MG63 (cell line): ENCODE measurements around the gene ATP13A3. TPM values are rescaled to one million over a fixed set of nuclear protein-coding genes. Genes with fewer than 3 reads are reported as not detected.

Source experiments
- DNase-seq: peaks from one replicate; pipeline ENCODE4 v3.0.0-alpha.2; 2020
- H3K27me3 ChIP-seq: fragments of 250-450 bp; sonication (Bioruptor Pico); 2 replicates; pipeline ENCODE4 v1.5.1; 2020; ENCODE audit warnings: mild to moderate bottlenecking, moderate library complexity
- H3K36me3 ChIP-seq: fragments of 250-450 bp; sonication (Bioruptor Pico); 2 replicates; pipeline ENCODE4 v1.5.1; 2020; ENCODE audit warnings: mild to moderate bottlenecking, moderate library complexity
- H3K4me3 ChIP-seq: fragments of 250-450 bp; sonication (Bioruptor Pico); 2 replicates; pipeline ENCODE4 v1.5.1; 2020; ENCODE audit warnings: mild to moderate bottlenecking, moderate library complexity
- H3K9me3 ChIP-seq: fragments of 250-450 bp; sonication (Bioruptor Pico); 2 replicates; pipeline ENCODE4 v1.5.1; 2020; ENCODE audit warnings: mild to moderate bottlenecking, moderate library complexity
- total RNA-seq: library from RNA; depleted of rRNA; stranded (reverse); fragments of >200 nt; shearing (Covaris generic); gene quantifications from 2 replicates; pipeline ENCODE4 v1.2.3, GENCODE V29; 2014; ENCODE audit warnings: low replicate concordance

The ATP13A3 gene
- total RNA-seq, 1 experiment from 2014 or later, result 76.9 TPM

DNA sequence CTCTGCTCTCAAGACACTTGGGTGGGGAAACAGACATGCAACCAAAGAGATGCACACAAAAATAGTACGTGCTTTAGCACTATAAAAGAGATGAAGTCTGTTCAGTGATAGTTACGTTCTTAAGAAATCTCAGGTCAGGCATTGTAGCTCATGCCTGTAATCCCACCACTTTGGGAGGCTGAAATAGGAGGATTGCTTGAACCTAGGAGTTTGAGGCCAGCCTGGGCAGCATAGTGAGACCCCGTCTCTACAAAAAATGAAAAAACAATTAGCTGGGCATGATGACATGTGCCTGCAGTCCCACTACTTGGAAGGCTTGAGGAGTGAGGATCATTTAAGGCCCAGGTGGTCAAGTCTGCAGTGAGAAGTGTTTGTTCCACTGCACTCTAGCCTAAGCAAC, 52.3 kb downstream of the ATP13A3 start:
- peaks cover 93% of the 10 kb centered on the region for H3K36me3 ChIP-seq

DNA sequence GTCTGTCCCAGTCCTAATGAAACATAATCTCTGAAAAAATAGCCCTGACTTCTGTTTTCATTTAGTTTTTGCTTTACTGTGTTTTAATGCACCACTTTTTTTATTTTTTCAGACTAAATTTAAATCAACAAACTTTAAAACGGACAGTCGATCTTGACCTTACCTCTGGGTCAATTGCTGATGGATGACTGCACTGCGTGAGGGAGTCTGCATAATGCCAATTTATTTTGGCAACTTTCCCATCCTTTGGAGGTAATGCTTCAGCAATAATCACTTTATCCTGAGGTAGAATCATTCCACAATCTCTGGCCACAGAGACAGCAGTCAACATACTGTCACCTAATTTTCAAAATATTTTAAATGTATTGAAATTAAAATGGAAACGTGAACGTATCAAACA, 55.2 kb downstream of the ATP13A3 start:
- Histone ChIP-seq H3K27me3 (no peaks in the 10 kb centered on the region), H3K36me3 (peaks cover 89% of the 10 kb centered on the region), H3K9me3 (no peaks in the 10 kb centered on the region), H3K4me3 (no peak overlapping the region)
- DNase-seq, result no peak

More for the DNA sequence above, 52.3 kb downstream of the ATP13A3 start:
- Histone ChIP-seq H3K27me3 (no peaks in the 10 kb centered on the region), H3K9me3 (no peaks in the 10 kb centered on the region), H3K4me3 (no peak overlapping the region)
- DNase-seq, result no peak

DNA sequence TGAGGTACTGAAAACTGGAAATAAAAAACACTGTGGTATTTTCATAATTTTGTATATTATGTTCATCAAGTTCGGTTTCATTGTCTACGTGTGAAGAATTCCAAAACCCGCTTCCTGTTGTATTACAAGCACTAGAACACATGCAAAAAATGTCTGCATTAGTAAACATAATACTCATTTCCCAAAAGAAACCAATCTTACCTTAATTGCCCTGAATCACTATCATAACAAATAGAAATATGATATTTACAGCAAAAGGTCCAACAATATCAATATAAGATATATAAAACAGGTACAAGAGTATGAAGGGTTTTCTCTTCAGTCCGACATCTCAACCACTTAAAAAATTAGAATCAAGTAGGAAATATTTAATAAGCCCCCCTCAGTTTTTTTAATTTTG, 61.4 kb downstream of the ATP13A3 start:
- H3K36me3 ChIP-seq, result peaks cover 74% of the 10 kb centered on the region
- no peaks in the 10 kb centered on the region for H3K27me3 ChIP-seq
- no peak for DNase-seq
- H3K4me3 ChIP-seq, result no peak overlapping the region
- no peaks in the 10 kb centered on the region for H3K9me3 ChIP-seq

DNA sequence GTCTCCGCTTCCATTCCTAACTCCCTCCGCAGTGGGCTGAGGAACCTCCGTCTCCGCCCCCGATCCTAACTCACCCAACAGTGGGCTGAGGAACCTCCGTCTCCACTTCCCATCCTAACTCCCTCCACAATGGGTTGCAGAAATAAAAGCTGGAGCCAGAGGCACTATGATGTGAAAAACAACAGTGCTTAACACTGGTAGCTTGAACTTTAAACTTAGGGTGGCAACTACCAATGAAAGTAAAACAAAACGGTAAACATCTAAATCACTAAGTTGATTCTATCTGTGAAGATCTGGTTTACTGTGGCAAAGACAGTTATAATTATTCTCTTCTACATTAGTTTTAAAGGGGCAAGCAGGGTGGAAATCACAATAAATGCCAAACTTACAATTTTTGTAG, 61.8 kb downstream of the ATP13A3 start:
- no peak for DNase-seq
- Histone ChIP-seq H3K9me3 (no peaks in the 10 kb centered on the region), H3K4me3 (no peak overlapping the region), H3K36me3 (peaks cover 74% of the 10 kb centered on the region), H3K27me3 (no peaks in the 10 kb centered on the region)

DNA sequence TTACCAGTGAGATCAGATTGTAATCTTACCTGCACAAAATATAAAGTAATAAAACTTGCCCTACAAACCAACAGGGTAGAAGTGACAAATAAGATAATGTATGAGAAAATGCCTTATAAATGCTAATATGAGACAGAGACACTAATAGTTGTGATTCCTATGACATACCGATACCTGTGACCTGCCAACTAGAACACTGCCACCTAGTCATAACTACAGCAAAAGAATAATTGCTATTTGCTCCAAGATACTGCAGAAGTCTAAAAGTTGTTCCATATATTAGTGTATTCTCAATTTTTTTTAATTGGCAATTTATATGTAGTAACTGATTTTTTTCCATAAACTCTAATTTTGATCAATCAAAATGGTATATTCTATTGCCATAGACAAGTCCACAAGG, 62.4 kb downstream of the ATP13A3 start:
- no peak for DNase-seq
- Histone ChIP-seq H3K4me3 (no peak overlapping the region), H3K9me3 (no peaks in the 10 kb centered on the region), H3K36me3 (peaks cover 74% of the 10 kb centered on the region), H3K27me3 (no peaks in the 10 kb centered on the region)

DNA sequence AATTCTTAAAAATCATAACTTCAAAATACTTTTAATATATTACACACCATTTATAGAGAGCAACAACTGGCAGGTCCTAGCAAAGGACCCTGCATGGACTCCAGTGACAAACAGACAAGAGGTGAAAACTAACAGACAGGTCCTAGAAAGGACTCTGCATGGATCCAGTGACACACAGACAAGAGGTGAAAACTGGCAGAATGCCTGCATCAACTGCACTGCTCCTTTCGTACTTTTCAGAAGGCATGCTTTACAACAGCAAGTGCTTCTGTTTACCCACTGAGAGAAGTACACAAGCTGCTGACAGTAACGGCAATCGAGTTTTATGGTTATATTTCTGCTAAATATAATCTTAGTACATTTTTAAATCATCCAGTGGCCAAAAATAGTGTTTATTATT, 63.5 kb downstream of the ATP13A3 start:
- Histone ChIP-seq H3K36me3 (peaks cover 74% of the 10 kb centered on the region), H3K4me3 (no peak overlapping the region), H3K9me3 (no peaks in the 10 kb centered on the region), H3K27me3 (no peaks in the 10 kb centered on the region)
- no peak for DNase-seq

DNA sequence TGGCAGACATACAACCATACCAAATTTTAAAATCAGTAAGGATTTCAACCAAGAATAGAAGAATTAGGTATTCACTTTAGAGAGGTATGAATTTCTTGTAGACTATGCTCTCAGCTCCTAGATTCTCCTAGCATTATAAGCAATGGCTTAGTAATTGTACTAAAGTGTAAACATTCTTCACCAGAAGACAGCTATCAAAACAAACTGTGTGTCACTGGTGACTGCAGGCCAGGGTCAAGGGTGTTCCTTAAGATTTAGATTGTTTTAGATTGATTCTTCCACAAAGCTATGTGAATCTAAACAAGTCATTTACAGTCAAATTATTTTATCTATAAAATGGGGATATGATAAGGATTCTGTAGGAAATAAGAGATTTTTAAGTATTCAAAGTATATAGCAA, 64.6 kb downstream of the ATP13A3 start:
- Histone ChIP-seq H3K4me3 (no peak overlapping the region), H3K9me3 (no peaks in the 10 kb centered on the region), H3K36me3 (peaks cover 75% of the 10 kb centered on the region), H3K27me3 (no peaks in the 10 kb centered on the region)
- peak; percentile 57 for DNase-seq

DNA sequence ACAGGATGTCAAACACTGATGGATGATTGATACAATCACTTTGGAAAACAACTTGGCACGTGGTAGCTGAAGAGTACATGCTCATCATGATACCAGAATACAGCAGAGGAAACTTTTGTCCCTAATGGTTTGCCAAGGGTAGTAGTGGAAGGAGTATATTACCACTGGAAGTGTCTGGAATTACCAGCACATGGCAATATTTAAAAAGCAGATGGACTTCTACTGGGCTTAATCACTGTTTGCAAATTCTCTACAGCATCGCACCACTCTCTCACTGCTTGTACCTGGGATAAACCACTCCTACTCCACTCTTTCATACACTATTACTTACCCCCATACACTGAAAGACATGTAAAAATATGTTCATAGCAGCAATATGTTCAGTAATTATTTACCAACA, 68.1 kb downstream of the ATP13A3 start:
- H3K4me3 ChIP-seq, result no peak overlapping the region
- peaks cover 65% of the 10 kb centered on the region for H3K36me3 ChIP-seq

DNA sequence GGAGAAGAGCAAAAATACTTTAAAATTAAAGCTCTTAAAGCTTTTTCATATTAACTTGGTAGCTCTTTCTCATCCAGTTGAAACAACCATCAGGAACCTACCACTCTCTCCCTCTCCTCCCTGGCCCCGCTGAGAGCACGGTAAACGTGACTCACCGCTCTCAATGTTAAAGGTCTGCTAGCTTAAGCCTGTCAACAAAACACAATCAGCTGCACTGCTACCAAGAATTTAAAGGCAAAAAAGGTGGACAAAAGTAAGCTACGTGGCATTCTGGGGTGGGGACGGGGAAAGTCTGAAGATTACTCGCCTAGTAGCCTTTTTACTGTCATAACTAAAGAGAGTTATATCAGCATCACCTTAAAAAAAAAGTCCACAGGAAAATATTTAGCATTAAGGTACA, 79.4 kb downstream of the ATP13A3 start:
- Histone ChIP-seq H3K4me3 (no peak overlapping the region), H3K9me3 (no peaks in the 10 kb centered on the region), H3K27me3 (no peaks in the 10 kb centered on the region), H3K36me3 (peaks cover 74% of the 10 kb centered on the region)
- DNase-seq, result no peak

More for the DNA sequence above, 68.1 kb downstream of the ATP13A3 start:
- Histone ChIP-seq H3K27me3 (no peaks in the 10 kb centered on the region), H3K9me3 (no peaks in the 10 kb centered on the region)
- DNase-seq, result no peak

DNA sequence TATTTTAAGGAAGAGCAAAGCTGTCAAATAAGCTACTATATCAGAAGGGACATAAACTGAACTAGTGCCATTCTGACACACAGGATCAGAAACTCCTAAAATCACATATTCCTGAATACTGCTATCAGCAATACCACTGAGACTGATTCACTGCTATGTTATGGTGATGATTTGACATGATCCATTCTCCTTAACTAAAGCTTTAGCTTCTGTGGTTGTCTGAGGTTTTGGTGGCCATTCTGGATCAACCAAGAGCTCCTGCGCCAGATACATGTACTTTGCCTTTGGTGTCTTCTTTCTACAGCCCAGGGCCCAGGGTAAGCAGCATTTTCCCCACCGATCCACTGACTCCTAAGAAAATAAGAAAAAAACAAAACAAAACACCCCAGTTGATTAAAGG, 81.0 kb downstream of the ATP13A3 start:
- no peak for DNase-seq
- H3K27me3 ChIP-seq, result no peaks in the 10 kb centered on the region
- H3K4me3 ChIP-seq, result no peak overlapping the region
- no peaks in the 10 kb centered on the region for H3K9me3 ChIP-seq
- peaks cover 60% of the 10 kb centered on the region for H3K36me3 ChIP-seq

DNA sequence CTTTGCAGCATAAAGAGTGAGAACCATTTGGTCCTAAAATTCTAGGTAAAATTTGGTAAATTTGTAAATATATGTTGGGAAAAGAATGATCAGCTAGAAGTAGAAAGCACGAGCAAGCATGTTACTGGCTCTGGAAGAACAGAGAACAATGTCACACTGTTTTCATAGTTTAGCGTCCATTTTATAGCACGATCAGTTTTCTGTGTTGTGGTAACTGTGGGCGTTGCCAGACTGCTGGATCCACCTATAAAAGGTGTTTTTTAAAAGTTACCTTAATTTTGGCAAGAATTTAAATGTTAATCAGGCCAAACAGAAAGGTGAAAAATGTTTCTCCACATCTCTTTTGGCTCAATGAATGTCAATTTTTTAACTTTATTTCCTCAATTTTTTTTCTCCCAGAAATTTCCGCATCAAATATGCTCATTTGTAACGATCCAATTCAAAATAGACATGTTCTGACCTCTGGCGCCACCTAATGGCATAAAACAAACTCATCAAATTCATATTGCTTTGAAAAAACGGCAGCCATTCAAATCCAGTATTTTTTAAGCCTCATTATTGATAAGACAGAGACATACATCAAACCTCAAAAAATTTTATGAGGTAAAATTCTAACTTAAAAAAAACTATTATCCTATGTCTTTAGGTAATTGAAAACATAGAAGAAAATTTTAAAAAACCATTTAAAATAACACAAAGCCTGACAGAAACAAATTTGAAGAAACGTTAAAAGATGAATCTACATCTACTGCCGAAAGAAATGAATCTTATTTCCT, 82.2 kb downstream of the ATP13A3 start:
- Histone ChIP-seq H3K36me3 (peaks cover 54% of the 10 kb centered on the region), H3K9me3 (no peaks in the 10 kb centered on the region), H3K4me3 (no peak overlapping the region), H3K27me3 (no peaks in the 10 kb centered on the region)
- no peak for DNase-seq

DNA sequence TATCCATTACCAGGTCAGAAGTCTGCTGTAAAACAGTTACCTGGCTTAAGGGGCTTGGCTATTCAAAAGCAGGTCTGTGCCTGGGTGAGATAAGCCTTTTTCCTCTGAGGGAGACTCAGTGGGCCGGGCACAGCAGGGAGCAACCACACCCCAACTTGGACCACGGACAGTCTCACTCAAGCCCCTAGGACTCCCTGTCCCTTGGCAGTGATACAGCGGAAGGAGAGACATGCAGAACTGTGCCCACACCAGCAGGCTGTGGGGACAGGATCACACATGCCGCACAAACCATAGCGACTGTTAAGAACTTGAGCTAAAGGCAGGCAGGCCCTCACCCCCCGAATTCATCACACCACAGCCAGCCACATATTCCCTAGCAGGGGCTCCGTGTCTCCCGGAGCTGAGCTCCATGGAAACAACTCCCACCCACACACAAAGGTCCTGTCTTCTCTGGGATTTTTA, 84.9 kb downstream of the ATP13A3 start:
- Histone ChIP-seq H3K27me3 (no peaks in the 10 kb centered on the region), H3K4me3 (no peak overlapping the region), H3K9me3 (no peaks in the 10 kb centered on the region), H3K36me3 (peaks cover 31% of the 10 kb centered on the region)
- no peak for DNase-seq

DNA sequence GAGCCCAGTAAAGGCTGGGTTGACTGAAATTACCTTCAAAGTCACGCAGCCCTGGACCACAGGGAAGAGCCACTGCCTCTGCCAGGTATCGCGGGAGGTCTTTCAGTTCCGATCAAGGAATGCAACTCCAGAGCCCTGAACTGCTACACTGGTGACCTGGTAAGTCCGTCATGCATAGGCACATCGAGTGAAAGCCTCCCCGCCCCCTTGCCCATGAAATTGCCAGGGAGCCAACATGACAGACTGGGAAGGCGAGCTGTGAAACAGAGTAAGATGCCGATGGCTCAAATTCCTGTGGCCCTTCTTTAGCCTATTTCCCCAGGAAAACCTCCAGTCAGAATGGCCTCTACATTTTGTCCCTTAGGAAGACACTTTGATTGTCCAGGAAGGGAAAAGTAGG, 85.5 kb downstream of the ATP13A3 start:
- Histone ChIP-seq H3K4me3 (no peak overlapping the region), H3K36me3 (peaks cover 25% of the 10 kb centered on the region), H3K27me3 (no peaks in the 10 kb centered on the region), H3K9me3 (no peaks in the 10 kb centered on the region)
- no peak for DNase-seq

DNA sequence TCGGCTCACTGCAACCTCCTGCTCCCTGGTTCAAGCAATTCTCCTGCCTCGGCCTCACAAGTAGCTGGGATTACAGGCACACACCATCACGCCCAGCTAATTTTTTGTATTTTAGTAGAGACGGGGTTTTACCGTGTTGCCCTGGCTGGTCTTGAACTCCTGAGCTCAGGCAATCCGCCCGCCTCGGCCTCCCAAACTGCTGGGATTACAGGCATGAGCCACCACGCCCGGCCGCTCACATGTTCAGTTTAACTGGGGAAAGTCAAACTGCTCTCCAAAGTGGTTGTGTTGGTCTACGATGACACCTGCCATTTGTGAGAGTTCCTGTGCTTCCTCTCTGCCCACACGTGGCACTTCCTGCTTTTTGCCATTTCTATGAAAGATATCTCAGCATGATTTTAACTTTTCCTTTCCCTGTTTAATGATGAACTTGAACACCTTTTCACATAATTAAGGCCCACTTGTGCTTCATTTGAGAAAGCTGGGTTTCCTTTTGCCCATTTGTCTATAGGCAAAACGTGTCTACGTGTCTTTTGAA, 86.9 kb downstream of the ATP13A3 start:
- H3K4me3 ChIP-seq, result no peak overlapping the region
- DNase-seq, result no peak
- H3K36me3 ChIP-seq, result peaks cover 14% of the 10 kb centered on the region
- H3K9me3 ChIP-seq, result no peaks in the 10 kb centered on the region
- H3K27me3 ChIP-seq, result no peaks in the 10 kb centered on the region

DNA sequence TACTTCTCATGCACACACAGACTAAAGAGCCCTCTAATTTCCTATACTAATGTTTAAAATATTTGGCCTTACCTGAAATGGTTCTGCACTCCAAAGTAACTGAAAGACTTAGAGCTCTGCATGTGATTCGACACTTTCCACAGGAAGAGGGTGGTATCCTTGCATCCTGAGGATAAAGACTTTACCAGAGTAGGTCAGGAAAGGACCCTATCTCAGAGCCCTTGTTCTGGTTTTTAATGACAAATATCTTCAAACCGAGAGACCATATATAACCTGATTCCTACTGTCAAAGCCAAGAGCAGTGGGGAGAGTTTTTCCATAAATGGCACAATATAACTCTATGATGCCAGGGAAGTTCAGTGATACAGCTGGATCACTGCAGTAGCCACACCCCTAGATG, 87.6 kb downstream of the ATP13A3 start, which contains the start of gene GP5:
TSS of gene GP5 (minus strand) at position 101 of the 400 bp plus-strand sequence. CDS start 984 bp downstream, outside the sequence.
- Histone ChIP-seq H3K9me3 (no peaks in the 10 kb centered on the region), H3K4me3 (no peak within 1 kb of the TSS)

DNA sequence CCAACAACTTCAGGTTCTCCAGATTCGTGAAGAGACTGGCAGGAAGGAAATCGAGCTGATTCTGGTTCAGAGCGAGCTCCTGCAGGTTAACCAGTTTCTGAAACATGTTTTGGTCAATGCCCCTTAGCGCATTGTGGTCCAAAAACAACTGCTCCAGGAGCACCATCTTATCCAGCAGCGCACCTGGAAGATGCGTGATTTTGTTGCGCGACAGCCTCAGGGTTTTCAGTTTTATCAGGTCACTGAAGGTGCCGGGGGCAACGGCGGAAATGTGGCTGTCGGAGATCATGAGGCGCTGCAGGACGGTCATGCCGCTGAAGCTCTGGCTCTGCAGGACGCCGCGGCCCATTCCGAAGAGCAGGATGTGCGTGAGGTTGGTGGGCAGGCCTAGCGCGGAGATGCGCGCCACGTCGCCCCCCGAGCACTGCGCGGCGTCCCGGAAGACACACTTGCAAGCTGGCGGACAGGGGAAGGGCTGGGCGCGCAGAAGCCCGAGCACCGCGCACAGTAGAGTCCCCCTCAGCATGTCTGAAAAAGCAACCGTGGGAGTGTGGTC, 89.0 kb downstream of the ATP13A3 start:
- Histone ChIP-seq H3K4me3 (no peak overlapping the region), H3K9me3 (no peaks in the 10 kb centered on the region), H3K36me3 (peaks cover under 1% of the 10 kb centered on the region), H3K27me3 (no peaks in the 10 kb centered on the region)
- no peak for DNase-seq

More for the DNA sequence above, 87.6 kb downstream of the ATP13A3 start, which contains the start of gene GP5:
- no peaks in the 10 kb centered on the region for H3K27me3 ChIP-seq
- DNase-seq, result no peak
- H3K36me3 ChIP-seq, result peaks cover 10% of the 10 kb centered on the region

DNA sequence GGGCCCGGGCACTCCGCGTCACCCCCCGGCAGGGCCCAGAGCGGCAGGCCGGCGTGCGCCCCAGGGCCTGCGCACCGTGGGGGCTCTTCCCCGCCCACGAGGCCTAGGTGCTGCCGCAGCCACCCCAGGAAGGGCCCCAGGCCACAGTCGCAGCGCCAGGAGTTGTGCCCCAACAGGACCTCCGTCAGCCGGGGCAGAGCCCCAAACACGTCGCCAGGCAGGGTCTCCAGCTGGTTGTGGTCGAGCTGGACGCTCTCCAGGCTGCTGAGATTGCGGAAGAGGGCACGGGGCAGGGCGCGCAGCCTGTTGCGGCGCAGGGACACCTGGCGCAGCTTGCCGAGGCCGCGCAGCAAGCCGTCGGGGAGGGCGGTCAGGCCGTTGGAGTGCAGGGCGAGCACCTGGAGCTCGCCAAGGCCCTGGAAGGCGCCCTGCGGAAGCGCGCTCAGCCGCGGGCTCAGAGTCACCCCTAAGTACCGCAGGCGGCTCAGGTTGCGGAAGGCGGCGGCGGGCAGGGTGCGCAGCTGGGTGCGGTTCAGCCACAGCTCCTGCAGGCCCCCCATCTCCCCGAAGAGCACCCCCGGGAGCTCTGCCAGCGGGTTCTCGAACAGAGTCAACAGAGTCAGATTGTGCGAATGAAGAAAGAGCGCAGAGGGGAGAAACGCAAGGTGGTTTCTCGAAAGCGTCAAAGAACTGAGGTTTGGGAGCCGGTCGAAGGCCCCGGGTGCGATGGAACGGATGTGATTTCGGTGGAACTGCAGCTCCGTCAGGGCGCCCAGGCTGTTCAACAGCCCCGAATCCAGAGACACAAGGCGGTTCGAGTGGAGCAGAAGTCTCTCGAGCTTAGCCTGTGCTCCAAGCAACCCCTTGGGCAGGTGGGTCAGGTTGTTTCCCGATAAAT, 89.7 kb downstream of the ATP13A3 start:
- no peak for DNase-seq
- H3K36me3 ChIP-seq, result no peaks in the 10 kb centered on the region; the same call in 1 of the 2 replicates
- H3K9me3 ChIP-seq, result no peaks in the 10 kb centered on the region
- H3K27me3 ChIP-seq, result no peaks in the 10 kb centered on the region
- no peak overlapping the region for H3K4me3 ChIP-seq
